ENCODE results near the gene PROCA1.
"Not testable (repeated sequence)": the region's sequence is repeated elsewhere in the genome, so short reads cannot be mapped to it uniquely, and the experiment has no call there.

The PROCA1 gene

DNA sequence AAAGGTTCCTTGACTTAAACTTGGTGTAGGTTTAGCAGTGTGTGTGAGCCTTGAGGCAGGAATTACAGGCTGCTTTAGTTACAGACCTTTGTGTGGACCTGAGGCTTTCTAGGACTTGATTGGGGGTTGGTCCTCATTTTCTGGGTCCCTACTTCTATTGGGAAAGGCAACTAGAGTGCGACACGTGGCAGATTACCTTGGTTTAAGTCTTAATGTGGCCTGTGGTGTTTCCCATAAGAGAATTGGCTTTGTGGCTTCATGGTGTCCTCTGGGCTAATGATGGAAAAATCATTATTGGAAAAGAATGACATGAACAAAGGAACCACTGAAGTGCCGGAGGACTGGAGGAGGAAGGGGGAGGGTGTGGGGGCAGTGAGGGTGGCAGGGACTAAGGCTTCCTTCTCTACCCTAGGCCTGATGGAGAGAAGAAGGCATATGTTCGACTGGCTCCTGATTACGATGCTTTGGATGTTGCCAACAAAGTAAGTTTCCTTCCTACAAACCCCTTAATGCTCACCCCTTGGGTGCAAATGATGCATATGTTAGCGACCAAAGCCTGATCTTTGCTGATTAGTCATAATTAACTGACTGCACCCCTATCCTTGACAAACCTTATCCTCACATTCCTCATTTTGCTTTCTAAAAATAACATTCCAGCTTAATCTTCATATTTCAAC, 11.6 kb upstream of the PROCA1 start:
- TF ChIP-seq, protein P1, sequence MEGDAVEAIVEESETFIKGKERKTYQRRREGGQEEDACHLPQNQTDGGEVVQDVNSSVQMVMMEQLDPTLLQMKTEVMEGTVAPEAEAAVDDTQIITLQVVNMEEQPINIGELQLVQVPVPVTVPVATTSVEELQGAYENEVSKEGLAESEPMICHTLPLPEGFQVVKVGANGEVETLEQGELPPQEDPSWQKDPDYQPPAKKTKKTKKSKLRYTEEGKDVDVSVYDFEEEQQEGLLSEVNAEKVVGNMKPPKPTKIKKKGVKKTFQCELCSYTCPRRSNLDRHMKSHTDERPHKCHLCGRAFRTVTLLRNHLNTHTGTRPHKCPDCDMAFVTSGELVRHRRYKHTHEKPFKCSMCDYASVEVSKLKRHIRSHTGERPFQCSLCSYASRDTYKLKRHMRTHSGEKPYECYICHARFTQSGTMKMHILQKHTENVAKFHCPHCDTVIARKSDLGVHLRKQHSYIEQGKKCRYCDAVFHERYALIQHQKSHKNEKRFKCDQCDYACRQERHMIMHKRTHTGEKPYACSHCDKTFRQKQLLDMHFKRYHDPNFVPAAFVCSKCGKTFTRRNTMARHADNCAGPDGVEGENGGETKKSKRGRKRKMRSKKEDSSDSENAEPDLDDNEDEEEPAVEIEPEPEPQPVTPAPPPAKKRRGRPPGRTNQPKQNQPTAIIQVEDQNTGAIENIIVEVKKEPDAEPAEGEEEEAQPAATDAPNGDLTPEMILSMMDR (IDR thresholded peaks at IDR 0.05; ENCODE audit: low read depth, low read length, missing control alignments) = no peak
- peak overlapping the region; percentile 99 for H3K4me3 ChIP-seq (replicated peaks; ENCODE audit: low read depth, low read length)
- DNase-seq (ENCODE audit: extremely low read depth, low read depth) = no peak

DNA sequence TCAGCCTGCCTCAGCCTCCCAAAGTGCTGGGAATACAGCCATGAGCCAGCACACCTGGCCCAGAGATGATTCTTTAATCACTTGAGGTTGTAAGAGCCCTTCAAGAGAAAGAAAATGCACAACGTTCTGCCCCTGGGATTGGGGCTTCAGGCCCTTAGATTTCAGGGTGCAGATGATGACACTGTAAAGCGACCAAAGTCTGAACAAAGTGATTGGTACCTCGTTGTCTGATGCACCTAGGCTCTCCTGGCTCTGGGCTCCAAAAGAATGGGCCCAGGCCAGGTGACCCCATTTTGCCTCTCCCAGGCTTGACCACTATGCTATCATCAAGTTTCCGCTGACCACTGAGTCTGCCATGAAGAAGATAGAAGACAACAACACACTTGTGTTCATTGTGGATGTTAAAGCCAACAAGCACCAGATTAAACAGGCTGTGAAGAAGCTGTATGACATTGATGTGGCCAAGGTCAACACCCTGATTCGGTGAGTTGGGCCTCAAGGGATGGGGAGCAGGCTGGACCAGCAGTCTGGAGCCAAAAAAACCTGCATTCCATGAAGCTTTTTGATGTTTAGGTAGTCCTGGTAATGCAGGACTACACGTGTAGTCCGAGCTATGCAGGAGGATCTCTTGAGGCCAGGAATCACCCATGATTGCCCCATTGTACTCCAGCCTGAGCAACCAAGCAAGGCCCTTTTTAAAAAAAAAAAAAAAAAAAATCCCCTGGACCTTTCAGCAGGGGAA, 10.9 kb upstream of the PROCA1 start:
- DNase-seq (ENCODE audit: extremely low read depth, low read depth) = no peak
- TF ChIP-seq, protein P1 (IDR thresholded peaks at IDR 0.05; ENCODE audit: low read depth, low read length, missing control alignments) = no peak
- peak overlapping the region; percentile 99 for H3K4me3 ChIP-seq (replicated peaks; ENCODE audit: low read depth, low read length)

DNA sequence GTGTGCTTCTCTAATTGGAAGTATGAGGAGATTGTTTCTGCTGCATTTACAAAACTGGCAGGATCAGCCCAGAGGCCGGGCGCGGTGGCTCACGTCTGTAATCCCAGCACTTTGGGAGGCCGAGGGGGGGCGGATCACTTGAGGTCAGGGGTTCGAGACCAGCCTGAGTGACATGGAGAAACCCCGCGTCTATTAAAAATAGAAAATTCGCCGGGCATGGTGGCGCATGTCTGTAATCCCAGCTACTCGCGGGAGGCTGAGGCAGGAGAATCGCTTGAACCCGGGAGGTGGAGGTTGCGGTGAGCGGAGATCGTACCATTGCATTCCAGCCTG, 9.3 kb upstream of the PROCA1 start:
- H3K4me3 ChIP-seq (replicated peaks; ENCODE audit: low read depth, low read length) = peak overlapping the region; percentile 99
- not testable (repeated sequence) for DNase-seq (ENCODE audit: extremely low read depth, low read depth)

DNA sequence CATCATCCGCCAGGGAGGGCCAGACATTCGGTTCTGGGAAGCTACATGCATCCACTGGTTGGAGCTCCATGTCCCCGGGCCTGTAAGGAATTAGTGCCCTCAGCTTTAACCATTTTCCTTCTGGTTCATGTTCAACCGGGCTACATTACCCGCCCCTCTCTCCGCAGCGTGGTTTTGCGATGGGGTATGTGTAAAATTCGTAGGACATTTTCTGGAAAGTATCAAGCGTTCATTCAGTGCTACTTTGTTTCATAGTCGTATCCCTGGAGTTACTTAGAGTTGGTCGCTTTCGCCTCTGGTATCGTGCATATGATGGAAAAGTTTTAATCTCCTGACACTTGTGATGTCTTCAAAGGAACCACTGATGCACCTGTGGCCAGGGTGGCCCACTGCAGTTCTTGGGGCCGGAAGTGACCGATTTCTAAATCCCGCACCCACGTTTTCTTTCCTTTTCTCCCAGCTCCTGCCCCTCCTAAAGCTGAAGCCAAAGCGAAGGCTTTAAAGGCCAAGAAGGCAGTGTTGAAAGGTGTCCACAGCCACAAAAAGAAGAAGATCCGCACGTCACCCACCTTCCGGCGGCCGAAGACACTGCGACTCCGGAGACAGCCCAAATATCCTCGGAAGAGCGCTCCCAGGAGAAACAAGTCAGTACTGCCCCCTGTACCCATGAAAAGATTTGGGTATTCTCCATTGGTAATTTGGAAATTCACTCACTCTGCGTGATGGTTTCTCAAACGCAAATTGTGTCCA, 8.7 kb upstream of the PROCA1 start:
- peak overlapping the region; percentile 99 for H3K4me3 ChIP-seq (replicated peaks; ENCODE audit: low read depth, low read length)
- TF ChIP-seq, protein P1 (IDR thresholded peaks at IDR 0.05; ENCODE audit: low read depth, low read length, missing control alignments) = no peak
- DNase-seq (ENCODE audit: extremely low read depth, low read depth) = no peak

DNA sequence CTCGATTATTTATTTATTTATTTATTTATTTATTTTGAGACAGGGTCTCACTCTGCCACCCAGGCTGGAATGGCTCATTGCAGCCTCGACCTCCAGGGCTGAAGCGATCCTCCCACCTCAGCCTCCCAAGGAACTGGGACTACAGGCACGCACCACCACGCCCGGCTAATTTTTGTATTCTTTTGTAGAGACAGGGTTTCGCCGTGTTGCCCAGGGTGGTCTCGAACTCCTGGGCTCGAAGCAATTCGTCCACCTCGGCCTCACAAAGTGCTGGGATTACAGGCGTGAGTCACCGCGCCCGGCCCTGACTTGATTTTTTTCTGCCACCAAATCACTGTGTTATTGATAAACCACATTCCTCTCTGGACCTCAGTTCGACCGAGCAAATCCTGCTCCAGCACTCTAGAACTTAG, 7.3 kb upstream of the PROCA1 start:
- peak overlapping the region; percentile 99 for H3K4me3 ChIP-seq (replicated peaks; ENCODE audit: low read depth, low read length)
- TF ChIP-seq, protein P1 (IDR thresholded peaks at IDR 0.05; ENCODE audit: low read depth, low read length, missing control alignments) = no peak
- DNase-seq (ENCODE audit: extremely low read depth, low read depth) = no peak

DNA sequence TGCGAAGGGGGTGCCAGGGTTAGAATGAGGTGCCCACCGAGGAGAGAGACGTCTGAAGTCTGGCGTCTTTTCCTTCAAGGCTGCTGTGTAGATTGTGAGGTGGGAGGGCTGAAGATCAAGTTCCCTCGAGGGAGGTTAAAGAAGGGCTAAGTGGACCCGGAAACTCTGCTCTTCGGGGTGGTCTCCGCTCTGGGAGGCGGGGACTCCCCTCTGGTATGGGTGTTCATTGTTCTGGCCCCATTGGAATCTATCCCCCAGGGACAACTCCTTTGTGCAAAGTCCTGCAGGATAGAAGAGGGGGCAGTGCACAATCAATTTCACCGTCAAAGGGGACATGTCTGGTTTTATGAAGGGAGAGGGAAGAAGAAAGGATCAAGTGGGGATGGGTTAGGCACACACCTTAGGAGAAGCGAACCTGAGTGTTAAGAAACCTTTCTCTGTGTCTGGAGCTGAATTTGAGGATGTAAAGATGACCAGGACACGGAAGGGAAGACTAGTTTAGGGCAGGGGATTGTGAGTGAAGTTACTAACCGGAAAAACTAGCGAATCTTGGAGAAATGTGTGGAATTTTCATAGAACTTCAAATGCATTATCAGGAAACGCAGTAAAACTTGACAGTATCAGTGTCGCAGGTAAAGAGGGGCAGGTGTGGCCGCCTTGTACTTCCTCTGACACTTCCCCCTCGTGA, 6.8 kb upstream of the PROCA1 start:
- no peak for DNase-seq (ENCODE audit: extremely low read depth, low read depth)
- TF ChIP-seq, protein P1 (IDR thresholded peaks at IDR 0.05; ENCODE audit: low read depth, low read length, missing control alignments) = no peak
- peak overlapping the region; percentile 99 for H3K4me3 ChIP-seq (replicated peaks; ENCODE audit: low read depth, low read length)

All from HFF-Myc (cell line).